ENCODE data around the gene P4HB.

P4HB gene

DNA sequence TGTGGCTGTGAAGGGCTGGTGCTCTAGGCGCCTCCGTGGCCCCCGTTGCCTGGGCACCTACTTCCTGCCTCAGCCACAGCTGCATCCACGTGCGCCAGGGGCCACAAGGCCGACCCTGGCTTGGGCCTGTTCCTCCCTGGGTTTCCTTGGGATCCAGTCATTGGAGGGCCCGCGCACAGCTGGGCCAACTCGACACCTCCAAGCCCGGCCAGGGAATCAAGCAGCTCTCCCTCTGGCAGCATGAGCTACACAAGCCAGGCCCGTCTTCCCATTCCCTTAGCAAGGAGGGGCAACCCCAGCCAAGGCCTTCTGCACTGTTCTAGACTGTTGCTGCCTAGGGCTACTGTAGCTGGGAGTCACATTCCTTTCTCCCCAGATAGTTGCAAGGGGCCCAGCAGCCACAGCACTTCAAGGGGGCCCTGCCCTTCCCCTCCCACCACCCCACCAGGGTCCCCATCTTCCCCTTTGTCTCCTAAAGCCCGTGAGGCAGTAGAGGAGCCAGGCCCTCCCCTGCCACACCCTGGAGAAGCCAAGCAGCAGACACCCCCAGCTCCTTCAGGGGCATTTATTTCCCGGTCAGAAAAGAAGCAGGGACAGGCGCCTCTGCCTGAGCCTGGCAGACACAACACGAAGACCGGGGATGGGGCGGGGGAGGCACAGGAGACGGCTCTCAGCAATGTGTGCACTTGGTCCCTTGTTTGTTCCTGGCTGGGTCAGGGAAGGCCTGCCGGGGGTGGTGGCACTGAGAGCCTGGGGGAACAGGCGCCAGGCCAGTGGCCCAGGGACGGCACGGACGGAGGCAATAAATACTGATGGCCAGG is 7.0 kb upstream of the P4HB start:
- peak; percentile 30 for DNase-seq

DNA sequence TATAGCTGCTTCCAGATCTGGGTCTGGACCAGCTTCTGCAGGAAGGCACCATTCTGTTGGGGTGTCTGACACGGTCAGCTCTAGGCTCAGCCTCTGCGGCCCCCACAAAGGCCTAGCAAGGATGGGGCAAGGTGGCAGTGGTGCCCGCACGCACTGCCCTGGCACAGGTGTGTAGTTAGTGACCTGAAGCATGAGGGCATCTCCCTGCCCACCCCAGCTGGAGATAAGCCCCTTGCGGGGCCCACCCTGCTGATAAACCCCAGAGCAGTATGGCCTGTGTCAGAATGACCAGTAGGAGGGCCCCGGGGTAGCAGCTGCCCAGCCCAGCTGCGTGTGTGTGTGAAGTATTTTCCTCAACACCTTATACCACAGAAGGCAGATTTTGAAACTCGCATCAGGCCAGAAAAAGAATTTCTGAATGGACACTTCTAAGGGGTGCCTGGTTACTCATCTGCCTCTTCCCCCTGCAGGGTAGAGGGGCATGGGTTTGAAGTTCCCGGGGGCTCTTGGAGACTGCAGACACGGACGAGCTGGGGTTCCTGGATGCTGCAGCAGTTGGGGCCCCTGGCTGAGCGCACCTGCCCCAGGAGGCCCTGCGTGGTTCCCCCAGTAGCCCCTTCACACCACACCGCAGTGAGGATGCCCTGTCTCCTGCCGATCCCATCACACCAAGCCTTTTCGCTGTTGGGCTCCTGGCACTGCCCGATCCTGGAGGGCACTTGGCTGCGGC is 6.3 kb upstream of the P4HB start:
- no peak for DNase-seq

- no peak for DNase-seq
These were observed 5.6 kb upstream of the P4HB start for GRCh38 chr17:81865733-81866439.

DNA sequence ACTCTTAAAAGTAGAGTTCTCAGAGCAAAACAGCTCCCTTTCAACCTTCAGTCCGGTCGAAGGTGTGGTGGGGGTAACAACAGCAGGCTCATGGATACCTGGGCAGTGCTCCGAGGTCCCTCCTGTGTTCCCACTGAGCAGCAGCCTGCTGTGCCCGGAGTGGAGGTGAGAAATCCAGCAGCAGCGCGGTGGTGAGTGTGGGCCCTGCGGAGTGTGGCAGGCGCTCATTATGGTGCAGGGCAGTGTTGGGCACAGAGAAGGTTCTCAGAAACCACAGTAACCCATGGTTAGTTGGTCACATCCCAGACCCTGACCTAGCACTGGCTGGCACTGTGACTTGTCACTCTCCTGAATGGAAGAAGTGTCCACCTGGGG is 5.0 kb upstream of the P4HB start:
- DNase-seq, result no peak

- DNase-seq, result no peak
These were observed 3.8 kb upstream of the P4HB start for GRCh38 chr17:81863833-81864768.

DNA sequence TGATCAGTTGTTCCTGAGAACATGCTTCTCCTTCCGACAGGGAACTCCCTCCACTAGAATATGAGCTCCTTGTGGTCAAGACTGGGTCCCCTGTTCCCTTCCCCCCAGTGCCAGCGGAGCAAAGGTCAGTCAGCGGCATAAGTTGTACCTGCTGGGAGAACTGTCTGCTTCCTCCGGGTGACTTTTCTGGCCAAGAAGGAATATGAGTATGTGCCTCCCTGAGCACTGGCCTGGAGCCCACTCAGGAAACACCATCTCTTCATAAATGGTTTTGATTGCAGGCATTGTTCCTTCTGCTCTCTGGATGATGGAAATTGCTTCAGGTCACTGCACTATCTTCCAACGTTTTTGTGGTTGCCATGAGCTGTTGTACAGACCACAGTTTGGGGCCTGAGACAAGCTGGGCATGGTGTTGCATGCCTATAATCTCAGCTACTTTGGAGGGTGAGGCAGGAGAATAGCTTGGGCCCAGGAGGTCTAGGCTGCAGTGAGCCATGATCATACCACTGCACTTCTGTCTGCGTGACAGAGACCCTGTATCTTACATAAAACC is 2.9 kb upstream of the P4HB start:
- no peak for DNase-seq

DNA sequence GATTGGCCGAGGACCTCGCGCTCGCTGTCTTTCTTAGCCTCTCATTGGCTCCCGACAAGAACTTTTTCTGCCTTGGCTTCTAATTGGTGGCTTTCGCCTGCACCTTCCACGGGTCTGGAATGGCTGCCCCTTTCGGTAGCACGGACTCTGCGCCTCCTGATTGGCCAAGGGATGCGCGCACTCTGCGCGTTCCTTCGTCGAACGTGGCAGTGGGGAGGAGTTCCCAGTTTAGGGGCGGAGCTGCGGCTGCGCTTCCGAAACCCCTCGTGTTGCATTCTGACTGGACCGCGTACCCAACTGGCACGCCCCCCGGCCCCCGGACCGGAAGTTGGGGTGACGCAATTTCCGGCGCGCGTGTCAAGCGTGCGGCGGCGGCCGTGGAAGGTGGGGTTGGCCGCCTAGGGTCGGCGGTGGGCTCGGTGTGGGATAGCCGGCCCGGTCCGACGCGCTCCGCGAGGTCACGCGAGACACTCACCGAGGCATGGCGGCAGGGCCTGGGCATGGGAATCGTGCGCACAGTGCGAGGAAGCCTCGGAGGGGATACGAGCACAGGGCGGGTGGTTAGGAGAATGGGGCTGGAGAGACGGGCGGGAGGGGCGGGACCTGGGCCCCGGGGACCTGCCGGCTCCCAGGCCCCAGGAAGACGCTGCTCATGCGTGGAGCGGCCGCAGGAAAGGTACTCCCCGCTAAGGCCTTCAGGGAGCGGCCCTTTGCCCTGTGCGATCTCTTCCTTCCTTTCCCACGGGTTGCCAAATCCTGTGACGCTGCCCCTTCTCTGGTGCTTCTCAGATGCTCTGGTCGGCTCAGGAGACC is 627 bp upstream of the P4HB start:
- peak; percentile 99 for DNase-seq

DNA sequence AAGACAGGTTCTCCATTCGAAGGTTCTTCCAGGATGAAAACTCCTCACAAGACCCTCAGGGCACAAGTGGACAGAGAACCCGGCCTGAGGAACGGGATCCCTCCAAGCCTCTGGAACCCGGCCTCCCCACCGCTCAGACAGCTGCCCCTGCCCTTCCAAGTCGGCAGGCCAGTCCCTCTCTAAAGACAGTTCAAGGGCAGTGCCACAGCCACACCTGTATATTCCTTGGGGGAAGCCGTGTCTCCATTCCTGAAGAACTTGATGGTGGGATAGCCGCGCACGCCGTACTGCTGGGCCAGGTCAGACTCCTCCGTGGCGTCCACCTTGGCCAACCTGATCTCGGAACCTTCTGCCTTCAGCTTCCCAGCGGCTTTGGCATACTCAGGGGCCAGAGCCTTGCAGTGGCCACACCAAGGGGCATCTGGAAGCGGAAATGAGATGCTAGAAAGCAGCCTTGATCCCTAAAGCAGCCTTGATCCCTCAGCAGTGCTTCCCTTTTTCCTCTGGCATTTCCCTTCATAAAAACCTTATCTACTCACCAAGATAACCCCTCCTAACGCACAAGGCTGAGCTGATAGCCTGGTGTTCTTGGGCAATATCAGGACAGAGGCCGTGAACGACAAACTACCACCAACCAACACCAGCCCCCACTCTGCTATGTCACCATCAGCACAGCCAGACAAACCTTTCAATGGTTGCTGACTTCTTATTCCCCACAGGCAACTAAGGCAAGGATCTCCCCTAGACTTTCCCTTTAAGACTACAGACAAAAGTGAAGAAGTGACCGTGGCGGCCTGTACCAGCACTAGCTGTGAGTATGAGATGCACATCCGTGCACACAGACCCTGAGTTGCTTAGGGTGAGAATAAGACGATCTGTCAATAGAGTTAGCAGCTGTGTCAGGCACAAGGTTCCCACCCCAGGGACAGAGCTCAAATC is 1.1 kb downstream of the P4HB start:
- DNase-seq, result no peak

DNA sequence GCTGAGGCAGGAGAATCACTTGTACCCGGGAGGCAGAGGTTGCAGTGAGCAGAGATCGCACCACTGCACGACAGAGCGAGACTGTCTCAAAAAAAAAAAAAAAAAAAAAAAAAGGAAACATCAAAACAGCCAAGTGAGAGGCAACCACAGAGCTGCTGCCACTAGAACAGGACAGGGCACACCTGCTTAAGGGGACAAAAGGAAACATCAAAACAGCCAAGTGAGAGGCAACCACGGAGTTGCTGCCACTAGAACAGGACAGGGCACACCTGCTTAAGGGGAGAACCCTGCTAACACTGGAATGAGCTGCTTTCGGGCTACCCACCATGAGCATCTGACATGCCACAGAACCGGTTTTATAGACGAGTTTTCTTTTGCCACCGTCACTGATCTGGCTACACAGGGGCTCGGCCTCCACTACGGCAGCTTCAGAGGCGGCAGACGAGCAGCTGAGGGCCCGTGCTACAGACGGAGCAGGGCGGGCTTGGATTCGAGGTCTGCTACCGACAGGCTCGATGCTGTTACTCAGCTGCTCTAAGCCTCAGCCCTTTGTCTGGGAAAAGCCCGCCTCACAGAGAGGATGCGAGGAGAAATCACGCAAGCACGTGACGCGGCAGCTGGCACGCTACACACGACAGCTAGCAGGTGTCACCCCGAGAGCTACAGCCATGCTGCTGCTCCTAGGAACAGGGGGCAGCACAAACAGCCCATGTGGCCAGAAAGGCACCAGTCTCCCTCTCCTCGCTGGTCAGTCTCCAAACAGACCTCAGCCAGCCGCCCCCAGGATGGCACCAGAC is 2.0 kb downstream of the P4HB start:
- DNase-seq, result no peak

DNA sequence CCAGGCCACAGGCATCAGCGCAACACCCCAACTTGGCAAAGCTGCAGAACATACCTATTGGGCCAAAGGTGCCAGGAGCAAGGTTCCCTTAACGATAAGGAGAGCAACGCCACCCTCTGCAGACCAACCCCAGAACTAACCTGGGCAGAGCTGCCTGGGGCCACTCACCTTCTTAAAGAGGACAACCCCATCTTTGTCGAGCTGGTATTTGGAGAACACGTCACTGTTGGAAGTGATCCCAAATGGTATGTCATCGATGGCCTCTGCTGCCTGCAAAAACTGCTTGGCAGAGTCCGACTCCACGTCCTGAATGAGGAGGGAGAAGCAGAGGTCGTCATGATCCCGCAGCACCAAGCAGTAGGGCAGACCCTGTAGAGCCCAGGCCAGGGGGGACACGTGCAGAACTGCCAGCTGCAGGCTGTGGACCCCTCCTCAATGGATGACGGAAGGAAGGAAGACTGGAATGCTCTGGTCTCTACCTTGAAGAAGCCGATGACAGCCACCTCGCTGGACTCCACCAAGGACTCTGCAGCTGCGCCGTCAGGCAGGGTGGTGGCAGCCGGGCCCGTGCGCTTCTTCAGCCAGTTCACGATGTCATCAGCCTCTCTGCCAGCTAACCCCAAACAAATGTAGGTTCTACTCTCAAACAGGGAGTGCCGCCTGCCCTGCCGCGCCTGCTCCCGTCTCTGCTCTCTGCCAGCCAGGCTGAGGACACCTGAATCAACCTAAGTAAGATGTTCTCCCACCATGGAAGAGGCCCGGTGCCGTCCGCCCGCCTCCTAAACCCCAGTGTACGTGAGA is 5.2 kb downstream of the P4HB start:
- DNase-seq, result no peak

GRCh38 chr17:81852237-81852636 is 8.1 kb downstream of the P4HB start:
- DNase-seq, result no peak

- no peak for DNase-seq
These were observed 8.9 kb downstream of the P4HB start for GRCh38 chr17:81851423-81851822.

DNA sequence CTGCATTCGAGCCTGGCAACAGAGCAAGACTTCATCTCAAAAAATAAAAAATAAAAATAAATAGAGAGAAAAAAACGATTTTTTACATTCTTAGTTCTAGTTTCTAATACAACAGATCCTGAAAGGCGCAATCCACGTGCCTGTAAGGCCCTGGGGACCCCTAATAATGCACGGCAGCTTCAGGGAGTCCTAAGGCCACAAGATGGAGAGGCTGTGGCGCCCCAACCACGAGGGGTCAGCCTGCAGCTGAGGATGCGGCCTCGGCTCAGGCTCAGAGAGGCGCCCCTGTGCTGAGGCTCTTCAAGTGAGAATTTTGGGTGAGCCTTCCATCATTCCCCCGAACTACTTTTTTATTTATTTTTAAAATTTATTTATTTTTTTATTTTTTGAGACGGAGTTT is 10.9 kb downstream of the P4HB start:
- DNase-seq, result no peak

DNA sequence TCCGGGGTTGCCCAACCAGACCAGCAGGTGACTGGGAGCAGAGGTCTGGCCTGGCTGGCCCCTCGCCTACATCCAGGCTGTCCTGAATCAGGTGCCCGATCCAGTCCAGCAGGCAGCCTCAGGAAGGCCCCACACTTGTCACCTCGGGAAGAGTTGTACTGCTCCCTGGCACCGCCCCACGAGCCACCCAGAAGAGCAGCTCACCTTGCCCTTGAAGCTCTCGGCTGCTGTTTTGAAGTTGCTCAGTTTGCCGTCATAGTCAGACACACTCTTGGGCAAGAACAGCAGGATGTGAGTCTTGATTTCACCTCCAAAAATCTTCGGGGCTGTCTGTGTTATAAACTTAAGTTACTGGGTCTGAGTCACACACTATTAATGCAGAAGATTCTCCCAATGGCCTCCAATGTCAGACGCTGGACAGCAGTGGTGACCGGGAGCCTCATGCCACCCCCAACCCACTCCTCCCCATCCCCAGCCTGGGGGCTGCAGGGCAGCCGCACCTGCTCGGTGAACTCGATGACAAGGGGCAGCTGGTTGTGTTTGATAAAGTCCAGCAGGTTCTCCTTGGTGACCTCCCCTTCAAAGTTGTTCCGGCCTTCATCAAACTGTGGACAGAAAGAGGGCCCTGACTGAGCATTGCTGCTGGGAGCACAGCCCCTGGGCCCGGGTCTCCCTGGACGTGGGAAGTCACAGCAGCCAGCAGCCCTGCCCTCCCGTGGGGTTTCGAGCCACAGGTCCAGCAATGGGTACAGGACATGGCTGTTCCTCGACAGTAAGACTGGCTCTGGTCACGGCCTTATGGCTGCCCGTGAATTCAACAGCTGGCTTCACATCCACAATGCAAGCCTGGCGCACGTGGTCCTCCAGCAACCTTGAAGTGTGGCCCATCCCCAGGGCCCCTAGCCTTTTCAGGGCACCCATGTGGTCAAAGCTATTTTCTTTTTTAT is 13.3 kb downstream of the P4HB start:
- no peak for DNase-seq

GRCh38 chr17:81845881-81846742 is 14.2 kb downstream of the P4HB start:
- DNase-seq, result no peak

- DNase-seq, result no peak
These were observed 15.0 kb downstream of the P4HB start for GRCh38 chr17:81845361-81845760.

Measured in T1000 (cell line).